Smooth muscle cell (in vitro differentiated cells): ENCODE measurements around the gene BPIFB1. TPM values are rescaled to one million over a fixed set of nuclear protein-coding genes. Genes with fewer than 3 reads are reported as not detected.

Source experiments
- DNase-seq: peaks from one replicate; lab custom pipeline; 2025; ENCODE audit not compliant: unreplicated experiment; lab: John Stamatoyannopoulos, UW
- H2AFZ ChIP-seq: fragments of 200-600 bp; sonication (generic); 2 replicates; pipeline ENCODE4 v1.6.0; 2016; ENCODE audit warnings: antibody characterized with exemption, low read depth, mild to moderate bottlenecking
- H3F3A ChIP-seq: fragments of 200-600 bp; sonication (generic); 2 replicates; pipeline ENCODE4 v1.6.0; 2017; ENCODE audit warnings: antibody characterized with exemption, low read depth
- H3K27ac ChIP-seq: fragments of 200-600 bp; sonication (generic); 2 replicates; pipeline ENCODE4 v1.5.1; 2016; ENCODE audit warnings: low read depth, mild to moderate bottlenecking
- H3K27me3 ChIP-seq: fragments of 200-600 bp; sonication (generic); 2 replicates; pipeline ENCODE4 v1.6.1; 2016; ENCODE audit warnings: low read depth, mild to moderate bottlenecking
- H3K36me3 ChIP-seq: fragments of 200-600 bp; sonication (generic); 2 replicates; pipeline ENCODE4 v1.5.1; 2016; ENCODE audit warnings: low read depth
- H3K4me1 ChIP-seq: fragments of 200-600 bp; sonication (generic); 2 replicates; pipeline ENCODE4 v1.5.1; 2016; ENCODE audit warnings: low read depth
- H3K4me2 ChIP-seq: fragments of 200-600 bp; sonication (generic); 2 replicates; pipeline ENCODE4 v1.6.0; 2016; ENCODE audit warnings: mild to moderate bottlenecking
- H3K4me3 ChIP-seq: fragments of 200-600 bp; sonication (generic); 2 replicates; pipeline ENCODE4 v1.5.1; 2016; ENCODE audit warnings: mild to moderate bottlenecking
- H3K79me2 ChIP-seq: fragments of 200-600 bp; sonication (generic); 2 replicates; pipeline ENCODE4 v1.6.0; 2016; ENCODE audit warnings: low read depth, mild to moderate bottlenecking
- H3K9ac ChIP-seq: fragments of 200-600 bp; sonication (generic); 2 replicates; pipeline ENCODE4 v1.6.0; 2016; ENCODE audit warnings: low read depth
- H3K9me3 ChIP-seq: fragments of 200-600 bp; sonication (generic); replicated peaks from 2 replicates; pipeline ENCODE4 v1.5.1; 2016; ENCODE audit warnings: low read depth
- H4K20me1 ChIP-seq: fragments of 200-600 bp; sonication (generic); 2 replicates; pipeline ENCODE4 v1.6.0; 2016; ENCODE audit warnings: low read depth
- CTCF ChIP-seq: fragments of 200-600 bp; sonication (generic); IDR thresholded peaks from 2 replicates; pipeline ENCODE4 v1.5.1; 2017; ENCODE audit warnings: borderline replicate concordance, mild to moderate bottlenecking, antibody characterized with exemption; ENCODE audit not compliant: insufficient read depth, poor library complexity, severe bottlenecking
- WGBS: methylation state at CpG from one replicate; pipeline ENCODE4 v1.1.7; 2016; ENCODE audit warnings: low lambda C conversion rate; 5-methylcytosine and 5-hydroxymethylcytosine counted together
- polyA plus RNA-seq: library from polyadenylated mRNA; unstranded; fragments of >200 nt; fragmentation: Nextera tagmentation; extraction: Ambion mirVana; gene quantifications from 2 replicates; pipeline ENCODE4 v1.2.1, GENCODE V29; 2016
- total RNA-seq: library from RNA; depleted of rRNA; stranded (reverse); fragments of >200 nt; gene quantifications from 2 replicates; pipeline ENCODE4 v1.2.3, GENCODE V29; 2014

Gene BPIFB1
- total and polyA plus RNA-seq, 2 experiments from 2014 or later: not detected

GRCh38 chr20:33240923-33241322 is 42.1 kb upstream of the BPIFB1 start:
- H2AFZ ChIP-seq: no peak overlapping the region
- no peaks in the 10 kb centered on the region for H3K4me1 ChIP-seq
- TF ChIP-seq CTCF: no peak
- DNase-seq: no peak
- H3F3A ChIP-seq: no peaks in the 10 kb centered on the region
- no peak overlapping the region for H3K27ac ChIP-seq
- H3K4me3 ChIP-seq: no peak overlapping the region
- no peaks in the 10 kb centered on the region for H3K36me3 ChIP-seq
- H3K79me2 ChIP-seq: no peaks in the 10 kb centered on the region
- no peak overlapping the region for H3K4me2 ChIP-seq
- WGBS: 75% methylated on average over 5 of the region's 5 CpGs
- no peaks in the 10 kb centered on the region for H4K20me1 ChIP-seq
- no peaks in the 10 kb centered on the region for H3K9me3 ChIP-seq
- H3K9ac ChIP-seq: no peak overlapping the region
- peaks cover 24% of the 10 kb centered on the region for H3K27me3 ChIP-seq

GRCh38 chr20:33242319-33243100 is 40.5 kb upstream of the BPIFB1 start:
- WGBS: 60% methylated on average over 7 of the region's 7 CpGs
- Histone ChIP-seq H3K4me2 (no peak overlapping the region), H3K79me2 (no peaks in the 10 kb centered on the region), H3K9ac (no peak overlapping the region), H3K27ac (no peak overlapping the region), H4K20me1 (no peaks in the 10 kb centered on the region), H3K27me3 (peaks cover 22% of the 10 kb centered on the region), H3K9me3 (no peaks in the 10 kb centered on the region), H3K36me3 (no peaks in the 10 kb centered on the region), H3K4me1 (no peaks in the 10 kb centered on the region), H3F3A (no peaks in the 10 kb centered on the region), H3K4me3 (no peak overlapping the region), H2AFZ (no peak overlapping the region)
- no peak for DNase-seq
- TF ChIP-seq CTCF: no peak

GRCh38 chr20:33246077-33246476 is 36.9 kb upstream of the BPIFB1 start:
- peaks cover 25% of the 10 kb centered on the region for H3K27me3 ChIP-seq
- no peak for TF ChIP-seq CTCF
- DNase-seq: no peak
- no peaks in the 10 kb centered on the region for H3K4me1 ChIP-seq
- no peaks in the 10 kb centered on the region for H3F3A ChIP-seq
- no peaks in the 10 kb centered on the region for H4K20me1 ChIP-seq
- no peak overlapping the region for H3K27ac ChIP-seq
- no peaks in the 10 kb centered on the region for H3K9me3 ChIP-seq
- no peaks in the 10 kb centered on the region for H3K36me3 ChIP-seq
- WGBS: 85% methylated on average over 3 of the region's 3 CpGs
- H3K79me2 ChIP-seq: no peaks in the 10 kb centered on the region
- H3K9ac ChIP-seq: no peak overlapping the region
- H2AFZ ChIP-seq: no peak overlapping the region
- no peak overlapping the region for H3K4me3 ChIP-seq
- no peak overlapping the region for H3K4me2 ChIP-seq

GRCh38 chr20:33249456-33249855 is 33.6 kb upstream of the BPIFB1 start:
- Histone ChIP-seq H3K4me2 (no peak overlapping the region), H3K4me1 (no peaks in the 10 kb centered on the region), H3K9me3 (no peaks in the 10 kb centered on the region), H3K36me3 (no peaks in the 10 kb centered on the region), H3K9ac (no peak overlapping the region), H3K79me2 (no peaks in the 10 kb centered on the region), H3K4me3 (no peak overlapping the region), H2AFZ (no peak overlapping the region), H3K27me3 (peaks cover 19% of the 10 kb centered on the region), H3K27ac (no peak overlapping the region), H4K20me1 (no peaks in the 10 kb centered on the region), H3F3A (no peaks in the 10 kb centered on the region)
- DNase-seq: no peak
- WGBS: 100% methylated on average over 1 of the region's 1 CpG
- TF ChIP-seq CTCF: no peak
